OCI-LY3 (cell line): ENCODE data around the gene CAVIN2.

Source experiments
- H2AFZ ChIP-seq: fragments of 200-600, 300-600 bp; shearing (Covaris generic); 2 replicates; pipeline ENCODE4 v1.6.0; 2014; ENCODE audit warnings: antibody characterized with exemption, low read depth, low read length
- H3K27ac ChIP-seq: fragments of 200-600, 300-600 bp; sonication (generic); 2 replicates; pipeline ENCODE4 v1.5.1; 2014; ENCODE audit warnings: mild to moderate bottlenecking, low read length, moderate library complexity, mixed read lengths
- H3K27me3 ChIP-seq: fragments of 200-600, 300-600 bp; sonication (generic); 2 replicates; pipeline ENCODE4 v1.6.1; 2014; ENCODE audit warnings: low read depth, low read length, mixed read lengths
- H3K36me3 ChIP-seq: fragments of 200-600, 300-600 bp; sonication (generic); replicated peaks from 2 replicates; pipeline ENCODE3; 2014; ENCODE audit warnings: low read depth, low read length, mixed read lengths
- H3K4me1 ChIP-seq: fragments of 300-600, 200-600 bp; sonication (generic); 2 replicates; pipeline ENCODE4 v1.6.1; 2014; ENCODE audit warnings: low read length, mixed read lengths
- H3K4me2 ChIP-seq: fragments of 200-600, 300-600 bp; sonication (generic); 2 replicates; pipeline ENCODE4 v1.6.1; 2014; ENCODE audit warnings: low read length, mixed read lengths
- H3K4me3 ChIP-seq: fragments of 300-600, 200-600 bp; sonication (generic); 2 replicates; pipeline ENCODE4 v1.5.1; 2014; ENCODE audit warnings: antibody characterized with exemption, mild to moderate bottlenecking, low read length, moderate library complexity
- H3K79me2 ChIP-seq: fragments of 300-600, 200-600 bp; shearing (Covaris generic); 2 replicates; pipeline ENCODE4 v1.6.1; 2014; ENCODE audit warnings: mild to moderate bottlenecking, low read length, mixed read lengths
- H3K9ac ChIP-seq: fragments of 300-600, 200-600 bp; shearing (Covaris generic); 2 replicates; pipeline ENCODE4 v1.6.0; 2014; ENCODE audit warnings: mild to moderate bottlenecking, low read length, moderate library complexity
- H3K9me3 ChIP-seq: fragments of 200-600, 300-600 bp; shearing (Covaris generic); 2 replicates; pipeline ENCODE4 v1.6.1; 2014; ENCODE audit warnings: low read length, mixed read lengths; ENCODE audit not compliant: insufficient read depth
- H4K20me1 ChIP-seq: fragments of 200-600, 300-600 bp; sonication (generic); 2 replicates; pipeline ENCODE4 v1.6.1; 2016; ENCODE audit warnings: low read length, mixed read lengths; ENCODE audit not compliant: insufficient read depth
- CTCF ChIP-seq: fragments of 200-600, 300-600 bp; sonication (generic); IDR thresholded peaks from 2 replicates; pipeline ENCODE4 v1.5.1; 2014; ENCODE audit warnings: antibody characterized with exemption, low read length, low read depth
- EZH2phosphoT487 ChIP-seq: fragments of 200-600 bp; shearing (Covaris generic); IDR thresholded peaks from 2 replicates; pipeline ENCODE4 v1.6.1; 2018; ENCODE audit warnings: antibody characterized with exemption, mixed run types, low read depth

CAVIN2 gene

GRCh38 chr2:191877875-191878274, 31.0 kb upstream of the CAVIN2 start:
- H3K4me2 ChIP-seq = no peak overlapping the region
- H3K4me3 ChIP-seq = no peak overlapping the region
- no peaks in the 10 kb centered on the region for H3K36me3 ChIP-seq
- no peak overlapping the region for H2AFZ ChIP-seq
- no peaks in the 10 kb centered on the region for H3K27me3 ChIP-seq
- H3K9me3 ChIP-seq = no peaks in the 10 kb centered on the region
- no peak overlapping the region for H3K27ac ChIP-seq
- no peaks in the 10 kb centered on the region for H3K79me2 ChIP-seq
- no peak for TF ChIP-seq EZH2phosphoT487
- no peak for TF ChIP-seq CTCF
- H3K4me1 ChIP-seq = no peaks in the 10 kb centered on the region
- H3K9ac ChIP-seq = no peak overlapping the region
- no peaks in the 10 kb centered on the region for H4K20me1 ChIP-seq

- Histone ChIP-seq H3K27me3 (no peaks in the 10 kb centered on the region), H2AFZ (no peak overlapping the region), H3K4me1 (no peaks in the 10 kb centered on the region), H3K79me2 (no peaks in the 10 kb centered on the region), H3K4me3 (no peak overlapping the region), H3K36me3 (no peaks in the 10 kb centered on the region), H3K27ac (no peak overlapping the region), H3K4me2 (no peak overlapping the region), H4K20me1 (no peaks in the 10 kb centered on the region), H3K9ac (no peak overlapping the region), H3K9me3 (no peaks in the 10 kb centered on the region)
- TF ChIP-seq CTCF (no peak), EZH2phosphoT487 (no peak)
Measured at GRCh38 chr2:191875859-191876258, 29.0 kb upstream of the CAVIN2 start.

- Histone ChIP-seq H2AFZ (no peak overlapping the region), H3K4me2 (no peak overlapping the region), H3K79me2 (no peaks in the 10 kb centered on the region), H3K9me3 (no peaks in the 10 kb centered on the region), H3K27me3 (no peaks in the 10 kb centered on the region), H3K4me1 (no peaks in the 10 kb centered on the region), H4K20me1 (no peaks in the 10 kb centered on the region), H3K4me3 (no peak overlapping the region), H3K9ac (no peak overlapping the region), H3K36me3 (no peaks in the 10 kb centered on the region), H3K27ac (no peak overlapping the region)
- TF ChIP-seq EZH2phosphoT487 (no peak), CTCF (peak; percentile 23; the same call in 1 of the 2 replicates)
Measured at GRCh38 chr2:191870744-191871143, 23.9 kb upstream of the CAVIN2 start.

- H2AFZ ChIP-seq = no peak overlapping the region
- H3K4me2 ChIP-seq = peak overlapping the region; percentile 58
- no peak overlapping the region for H3K27ac ChIP-seq
- no peaks in the 10 kb centered on the region for H3K36me3 ChIP-seq
- TF ChIP-seq EZH2phosphoT487 = no peak
- no peak for TF ChIP-seq CTCF
- H3K79me2 ChIP-seq = no peaks in the 10 kb centered on the region
- H3K4me3 ChIP-seq = no peak overlapping the region
- H3K9ac ChIP-seq = no peak overlapping the region
- no peaks in the 10 kb centered on the region for H3K27me3 ChIP-seq
- H3K4me1 ChIP-seq = no peaks in the 10 kb centered on the region
- H4K20me1 ChIP-seq = no peaks in the 10 kb centered on the region
- no peaks in the 10 kb centered on the region for H3K9me3 ChIP-seq
Measured at GRCh38 chr2:191869781-191870180, 22.9 kb upstream of the CAVIN2 start.
